Heart right ventricle (tissue), 16 donors: ENCODE measurements around the gene VANGL1. TPM values are rescaled to one million over a fixed set of nuclear protein-coding genes. Genes with fewer than 3 reads are reported as not detected.

ENCODE experiments used
- ATAC-seq, 8 donors: fragments of 200-7000 bp; cut with Tn5 transposase; one replicate each; pipeline ENCODE4 v1.9.1; 2020; ENCODE audit warnings: mild to moderate bottlenecking in 8 of 8, moderate library complexity in 8 of 8, moderate number of reproducible peaks in 1 of 8
- DNase-seq, 2 donors: peaks; one replicate each; pipeline ENCODE4 v3.0.0-alpha.2; 2020
- H3K27ac ChIP-seq, 10 donors: fragments of 200-600 bp; sonication (generic) in 2 of 10; one replicate each; pipeline versions ENCODE4 v1.5.0 to v1.8.0; 2020 to 2022; ENCODE audit warnings: mild to moderate bottlenecking in 3 of 10
- H3K27me3 ChIP-seq, 7 donors: fragments of 200-600 bp; one replicate each; pipeline ENCODE4 v1.8.0; 2021 to 2022; ENCODE audit warnings: mild to moderate bottlenecking in 2 of 7
- H3K36me3 ChIP-seq, 9 donors: fragments of 200-600 bp; sonication (generic) in 1 of 9; one replicate each; pipeline versions ENCODE4 v1.5.0 to v1.8.0; 2020 to 2022; ENCODE audit warnings: mild to moderate bottlenecking in 2 of 9
- H3K4me1 ChIP-seq, 9 donors: fragments of 200-600 bp; sonication (generic) in 1 of 9; one replicate each; pipeline versions ENCODE4 v1.5.0 to v1.8.0; 2020 to 2022; ENCODE audit warnings: mild to moderate bottlenecking in 4 of 9
- H3K4me3 ChIP-seq, 10 donors: fragments of 200-600 bp; sonication (generic) in 2 of 10; one replicate each; pipeline versions ENCODE4 v1.5.0 to v1.8.0; 2020 to 2022; ENCODE audit warnings: mild to moderate bottlenecking in 7 of 10, moderate library complexity in 2 of 10
- H3K9me3 ChIP-seq, 11 donors: fragments of 200-600 bp in 10 of 11; sonication (generic) in 2 of 11; one replicate each; pipeline versions ENCODE4 v1.5.0 to v1.8.0; 2013 to 2022; ENCODE audit warnings: mild to moderate bottlenecking in 2 of 11, control low read depth in 1 of 11, moderate library complexity in 1 of 11
- CTCF ChIP-seq, 9 donors: fragments of 200-600 bp; sonication (generic) in 2 of 9; IDR thresholded peaks; one replicate each; pipeline versions ENCODE4 v1.5.0 to v1.8.0; 2021 to 2022; ENCODE audit warnings: antibody characterized with exemption in 9 of 9, mild to moderate bottlenecking in 5 of 9, moderate library complexity in 1 of 9
- WGBS, 2 donors: extraction: QIAGEN DNeasy Blood & Tissue Kit; methylation state at CpG; one replicate each; pipeline ENCODE4 v1.1.7; 2013; ENCODE audit warnings: inconsistent platforms in 1 of 2; 5-methylcytosine and 5-hydroxymethylcytosine counted together
- intact Hi-C, 10 donors: fragments of 100-400 bp; cut with DNase I; formaldehyde crosslinking; loops; one replicate each; pipeline versions ENCODE4 v1.11.1 to v1.14.2; 2022
- polyA plus RNA-seq, 2 donors: library from polyadenylated mRNA; stranded (reverse); fragments of 200-250 nt; gene quantifications; one replicate each; pipeline ENCODE4 v1.2.3, GENCODE V29; 2013
- total RNA-seq, 10 donors: library from RNA; stranded (reverse); fragmentation: NEBNext Ultra II Directional in 3 of 10; extraction: Animal tissue kit (Norgen Biotek cat#: 25700) in 3 of 10; gene quantifications; one replicate each; pipeline versions ENCODE4 v1.2.1 to v1.2.4, GENCODE V29; 2021 to 2023
- donor health status: Arrhythmogenic right ventricular cardiomyopathy.
- donor health status: ischemic (EF 13 %, LVEDD 7.1; RV severe dilation, severe dysfunction).
- donor health status: healthy with polysubstance abuse.
- donor health status: DM: no; HTN: yes; CAD: no.
- donor health status: DM: no; HTN: no; CAD: no.
- donor health status: ischemic (EF 25% LVEDD 6.9; RV normal size, moderate dysfunction).
- donor health status: ischemic (EF 25% LVEDD 5.7; RV mildly dilated, moderate dysfunction).
- donor health status: healthy.
- donor health status: DM: yes; HTN: yes; CAD: no.
- donor health status: Ischemic cardiomyopathy.
- donor health status: ischemic (EF 35%, LVEDD 5.7; RV mildly dilated, moderate dysfunction).
- donor health status: nonischemic (EF 11% LVEDD 7.7; RV severe dilation, severe dysfunction).
- donor health status: DM: yes; HTN: yes; CAD: no.
- donor health status: PGD.
- donor health status: ischemic (EF 29% LVEDD 5.4; RV normal size, mild dysfunction).
- donor health status: nonischemic (EF 23%, LVEDD 6.1; RV moderate dilation, normal function).

Gene VANGL1
- total and polyA plus RNA-seq, 12 donors = 1.7 to 9.8 (median 6.9) TPM

DNA sequence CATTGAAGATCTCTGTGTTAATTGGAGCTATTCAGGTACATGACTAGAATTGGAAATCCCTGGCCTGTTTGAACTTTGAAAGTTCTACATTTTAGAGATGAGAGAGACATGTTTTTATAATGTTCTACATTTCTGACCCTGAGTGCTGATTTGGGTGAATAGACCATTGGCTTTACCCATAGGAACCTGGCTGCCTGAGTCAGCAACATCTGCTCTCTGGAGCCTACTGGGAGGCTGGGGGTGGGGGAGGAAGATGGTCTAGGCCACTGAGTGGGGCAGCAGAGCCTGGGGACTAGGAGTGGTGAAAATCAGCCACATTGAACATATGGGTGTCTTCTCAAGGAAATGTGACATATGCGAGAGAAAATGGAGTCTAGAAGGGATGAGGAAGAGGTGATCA, 1.4 kb upstream of the VANGL1 start:
- H3K4me3 ChIP-seq = no peak overlapping the region
- no peak overlapping the region for H3K27ac ChIP-seq
- DNase-seq (no peak), ATAC-seq (no peak)
- 90 to 91% methylated on average over 1 of the region's 1 CpG for WGBS, 2 donors
- peaks cover 0 to 21% (median 12%) of the 10 kb centered on the region in 9 donors for H3K4me1 ChIP-seq
- H3K36me3 ChIP-seq = no peaks in the 10 kb centered on the region
- TF ChIP-seq CTCF (IDR thresholded peaks at IDR 0.05) = no peak
- peaks cover 0 to 43% (median 7%) of the 10 kb centered on the region in 11 donors for H3K9me3 ChIP-seq
- intact Hi-C loops = loop anchor here in 3 of 10 donors (5.0 to 10.0 kb wide), 3 partner anchors 54 to 67 kb away; no protein-coding TSS in a partner anchor
- no peaks in the 10 kb centered on the region for H3K27me3 ChIP-seq

- TF ChIP-seq CTCF (IDR thresholded peaks at IDR 0.05) = peak in 5 of 9 donors; percentile 15 to 48 (median 40)
- no peaks in the 10 kb centered on the region for H3K27me3 ChIP-seq
- H3K36me3 ChIP-seq = no peaks in the 10 kb centered on the region
- H3K9me3 ChIP-seq = peaks cover 0 to 27% (median 7%) of the 10 kb centered on the region in 11 donors
- ATAC-seq (peak; percentile 61 to 85 (median 72)), DNase-seq (peak; percentile 38 to 52)
- 0 to 1% methylated on average over 73 to 78 of the region's 78 CpGs for WGBS, 2 donors
- H3K4me1 ChIP-seq = peaks cover 0 to 38% (median 22%) of the 10 kb centered on the region in 9 donors
- peak overlapping the region; percentile 45 to 91 (median 82) for H3K27ac ChIP-seq
- peak overlapping the region; percentile 80 to 98 (median 88) for H3K4me3 ChIP-seq
- intact Hi-C loops = loop anchor here in 3 of 10 donors (5.0 to 10.0 kb wide), 3 partner anchors 52 to 65 kb away; no protein-coding TSS in a partner anchor
These were observed 650 bp downstream of the VANGL1 start for GRCh38 chr1:115642168-115643072.

- no peak for ATAC-seq
- Histone ChIP-seq H3K4me3 (peak overlapping the region in 9 of 10 donors; percentile 84 to 98 (median 89)), H3K9me3 (peaks cover 0 to 19% (median 7%) of the 10 kb centered on the region in 11 donors), H3K4me1 (peaks cover 0 to 47% (median 30%) of the 10 kb centered on the region in 9 donors), H3K36me3 (no peaks in the 10 kb centered on the region), H3K27ac (peak overlapping the region in 5 of 10 donors; percentile 76 to 87 (median 82)), H3K27me3 (no peaks in the 10 kb centered on the region)
- WGBS, 2 donors = 51 to 58% methylated on average over 4 of the region's 4 CpGs
- TF ChIP-seq CTCF (IDR thresholded peaks at IDR 0.05) = no peak
- no peak for DNase-seq
- intact Hi-C loops = loop anchor here in 3 of 10 donors (5.0 to 10.0 kb wide), 3 partner anchors 52 to 64 kb away; no protein-coding TSS in a partner anchor
These were observed 1.5 kb downstream of the VANGL1 start for GRCh38 chr1:115643225-115643624.

DNA sequence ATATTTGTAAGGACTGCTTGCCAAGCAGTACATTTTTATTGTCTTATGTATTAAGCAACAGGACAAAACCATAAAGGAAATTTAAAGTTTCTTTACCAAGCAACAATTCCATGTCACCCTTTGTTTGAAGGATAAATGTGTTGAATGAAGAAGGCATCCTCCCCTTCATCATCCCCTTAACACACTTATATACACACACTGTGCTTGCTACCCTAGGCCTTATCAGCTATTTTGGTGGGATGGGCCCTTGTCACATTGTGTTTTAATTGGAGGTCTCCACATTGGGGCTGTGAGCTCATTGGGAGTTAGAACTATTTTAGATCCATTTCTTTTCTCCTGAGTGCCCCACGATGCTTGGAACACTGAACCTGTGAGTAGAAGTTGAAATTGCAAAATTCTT, 1.9 kb downstream of the VANGL1 start:
- TF ChIP-seq CTCF (IDR thresholded peaks at IDR 0.05) = no peak
- H3K27ac ChIP-seq = peak overlapping the region in 1 of 10 donors; percentile 87
- no peaks in the 10 kb centered on the region for H3K27me3 ChIP-seq
- 75 to 81% methylated on average over 1 of the region's 1 CpG for WGBS, 2 donors
- peaks cover 0 to 15% (median 4%) of the 10 kb centered on the region in 11 donors for H3K9me3 ChIP-seq
- H3K36me3 ChIP-seq = no peaks in the 10 kb centered on the region
- DNase-seq = no peak
- ATAC-seq = no peak
- H3K4me3 ChIP-seq = peak overlapping the region in 2 of 10 donors; percentile 84 to 87
- intact Hi-C loops = loop anchor here in 3 of 10 donors (5.0 to 10.0 kb wide), 3 partner anchors 51 to 64 kb away; no protein-coding TSS in a partner anchor
- H3K4me1 ChIP-seq = peaks cover 0 to 51% (median 35%) of the 10 kb centered on the region in 9 donors
